Natural killer cell (primary cell): ENCODE data around the gene TSFM. TPM values are rescaled to one million over a fixed set of nuclear protein-coding genes. Genes with fewer than 3 reads are reported as not detected.

Experiments
- ATAC-seq, 3 donors: fragments of 150-1000 bp in 2 of 3; fragments of 200-7000 bp in 1 of 3; cut with Tn5 transposase; 1 replicate in 1 of 3; 2 replicates in 2 of 3; pipeline ENCODE4 v1.10.0; 2021; ENCODE audit warnings: mild to moderate bottlenecking in 2 of 3, moderate library complexity in 2 of 3
- DNase-seq, 2 donors: peaks; one replicate each; pipeline versions ENCODE4 v3.0.0 to v3.0.0-alpha.2; 2013 to 2021; ENCODE audit warnings: mixed read lengths in 1 of 2
- H3K27ac ChIP-seq: one replicate; pipeline ENCODE4 v1.5.1; 2013; ENCODE audit warnings: mild to moderate bottlenecking, low read length
- H3K27me3 ChIP-seq: one replicate; pipeline ENCODE4 v1.6.1; 2013; ENCODE audit warnings: low read length; ENCODE audit not compliant: control insufficient read depth, insufficient read depth
- H3K36me3 ChIP-seq: one replicate; pipeline ENCODE4 v1.6.1; 2013; ENCODE audit warnings: low read length; ENCODE audit not compliant: control insufficient read depth, insufficient read depth
- H3K4me1 ChIP-seq: one replicate; pipeline ENCODE4 v1.6.1; 2013; ENCODE audit warnings: low read length; ENCODE audit not compliant: control insufficient read depth, insufficient read depth
- H3K4me3 ChIP-seq: one replicate; pipeline ENCODE4 v1.5.1; 2013; ENCODE audit warnings: low read length
- H3K9me3 ChIP-seq: one replicate; pipeline ENCODE4 v1.6.1; 2013; ENCODE audit warnings: low read length; ENCODE audit not compliant: control insufficient read depth, insufficient read depth
- H3K27ac Mint-ChIP-seq, 2 donors: one replicate each; pipeline ENCODE4 v1.8.0; 2022; ENCODE audit warnings: mild to moderate bottlenecking in 2 of 2, mixed read lengths in 2 of 2, moderate library complexity in 1 of 2
- H3K27me3 Mint-ChIP-seq, 2 donors: one replicate each; pipeline ENCODE4 v1.8.0; 2022; ENCODE audit warnings: low read depth in 2 of 2, mixed read lengths in 2 of 2
- H3K36me3 Mint-ChIP-seq: one replicate; pipeline ENCODE4 v1.8.0; 2022; ENCODE audit warnings: mixed read lengths
- H3K4me1 Mint-ChIP-seq, 2 donors: one replicate each; pipeline ENCODE4 v1.8.0; 2022; ENCODE audit warnings: mixed read lengths in 2 of 2
- H3K4me3 Mint-ChIP-seq: one replicate; pipeline ENCODE4 v1.8.0; 2022; ENCODE audit warnings: mild to moderate bottlenecking, moderate library complexity, mixed read lengths
- H3K9me3 Mint-ChIP-seq, 2 donors: one replicate each; pipeline ENCODE4 v1.8.0; 2022; ENCODE audit warnings: mixed read lengths in 2 of 2
- CTCF ChIP-seq: fragments of 200-600 bp; IDR thresholded peaks from one replicate; pipeline ENCODE4 v1.8.0; 2022; ENCODE audit warnings: antibody characterized with exemption
- WGBS: methylation state at CpG from one replicate; pipeline ENCODE4 v1.1.7; 2013; ENCODE audit warnings: missing lambda C conversion rate; ENCODE audit not compliant: insufficient coverage; 5-methylcytosine and 5-hydroxymethylcytosine counted together
- intact Hi-C: fragments of 100-400 bp; cut with micrococcal nuclease; formaldehyde crosslinking; loops from one replicate; pipeline ENCODE4 v1.14.2; 2022
- total RNA-seq, 4 donors: library from RNA; stranded (reverse); fragments of 120-200 nt in 1 of 4; gene quantifications; one replicate each; pipeline versions ENCODE4 v1.2.3 to v1.2.4, GENCODE V29; 2013 to 2022

Gene TSFM
- total RNA-seq, 3 donors from 2014 or later (not counting 1 experiment from before 2014, with no cell fraction given) = 17.6 to 19.7 (median 17.7) TPM

DNA sequence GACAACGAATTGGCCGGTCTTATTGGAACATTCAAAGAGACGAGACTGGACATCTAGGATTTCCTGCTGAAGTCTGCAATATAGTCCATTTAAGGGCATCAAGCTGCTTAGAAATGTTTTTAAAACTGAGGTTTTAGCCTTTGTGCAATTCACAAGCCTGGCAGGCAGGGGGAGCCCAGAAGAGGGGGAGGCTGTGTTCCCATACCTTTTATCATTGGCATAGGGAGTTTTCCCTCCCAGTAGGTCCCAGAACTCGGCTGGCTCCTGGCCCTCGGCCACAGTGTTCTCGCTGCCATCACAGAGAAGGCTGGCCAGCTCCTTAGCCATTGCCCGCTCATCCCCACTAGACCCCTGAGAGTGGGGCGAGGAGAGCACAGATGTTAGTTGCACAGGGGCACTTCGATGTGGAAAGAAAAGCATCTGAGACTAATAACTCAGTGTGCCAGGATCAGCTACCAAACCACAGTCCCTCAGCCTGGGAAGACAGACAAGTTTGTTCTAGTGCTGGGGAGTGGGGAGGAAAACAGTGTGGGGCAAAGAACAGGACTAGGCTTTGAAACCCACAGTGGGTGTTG lies 20.8 kb downstream of the TSFM start:
- intact Hi-C loops = loop anchor here (1.0 kb wide), 1 partner anchor 102 kb away; no protein-coding TSS in a partner anchor
- Histone ChIP-seq H3K4me3 (no peak overlapping the region), H3K27ac (no peak overlapping the region), H3K27me3 (no peaks in the 10 kb centered on the region), H3K4me1 (no peaks in the 10 kb centered on the region), H3K9me3 (no peaks in the 10 kb centered on the region), H3K36me3 (peaks cover 29% of the 10 kb centered on the region)
- Mint-ChIP-seq H3K9me3 (no peaks in the 10 kb centered on the region), H3K27ac (no peak overlapping the region), H3K4me1 (peaks cover 0 to 6% of the 10 kb centered on the region in 2 donors), H3K27me3 (no peaks in the 10 kb centered on the region), H3K4me3 (no peak overlapping the region), H3K36me3 (peaks cover 7% of the 10 kb centered on the region)
- TF ChIP-seq CTCF = peak; percentile 63
- ATAC-seq = no peak
- WGBS = 87% methylated on average over 9 of the region's 9 CpGs
- DNase-seq = peak in 1 of 2 donors; percentile 57

DNA sequence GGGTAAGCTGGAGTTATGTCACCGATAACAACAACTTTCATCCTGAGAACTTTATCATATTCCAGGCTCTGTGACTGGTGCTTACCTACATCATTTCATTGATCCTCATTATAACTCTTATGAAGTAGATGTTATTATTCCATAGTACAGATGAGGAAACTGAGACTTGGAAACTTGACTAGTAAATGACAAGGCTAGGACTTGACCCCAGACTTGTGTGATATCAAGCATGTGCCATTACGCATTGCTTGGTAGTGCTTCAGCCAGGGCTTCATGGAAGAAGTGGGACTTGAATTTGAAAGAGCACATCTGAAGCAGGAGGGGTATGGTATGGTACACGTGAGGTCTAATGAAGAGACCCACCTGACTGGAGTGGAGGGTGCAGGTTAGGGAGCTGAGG lies 24.1 kb downstream of the TSFM start:
- H3K4me1 Mint-ChIP-seq = no peaks in the 10 kb centered on the region

DNA sequence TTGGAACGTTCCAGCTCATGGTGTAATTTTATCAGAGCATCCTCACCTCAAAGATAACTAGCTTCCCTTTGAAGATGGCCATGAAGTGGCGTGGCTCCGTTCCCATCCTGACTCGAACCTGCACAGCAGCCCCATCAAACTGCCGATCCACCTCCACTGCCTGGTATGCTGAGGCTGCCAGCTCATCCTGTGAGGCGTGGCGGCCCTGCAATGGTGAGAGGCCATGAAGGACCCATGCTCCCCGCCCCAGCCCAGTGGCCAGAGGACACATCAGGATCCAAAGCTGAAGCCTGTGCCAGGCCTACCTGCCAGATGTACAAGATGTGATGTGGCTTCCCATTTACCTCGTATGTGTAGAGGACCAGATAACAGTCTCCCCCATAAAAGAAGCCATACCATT lies 24.7 kb downstream of the TSFM start:
- peaks cover 6% of the 10 kb centered on the region for H3K36me3 Mint-ChIP-seq
- no peaks in the 10 kb centered on the region for H3K9me3 Mint-ChIP-seq
- Histone ChIP-seq H3K9me3 (no peaks in the 10 kb centered on the region), H3K4me1 (no peaks in the 10 kb centered on the region), H3K27me3 (no peaks in the 10 kb centered on the region), H3K36me3 (peaks cover 17% of the 10 kb centered on the region), H3K27ac (no peak overlapping the region), H3K4me3 (no peak overlapping the region)
- no peak overlapping the region for H3K4me3 Mint-ChIP-seq
- intact Hi-C loops = no loop called here
- TF ChIP-seq CTCF = no peak
- H3K27ac Mint-ChIP-seq = no peak overlapping the region
- WGBS = 92% methylated on average over 9 of the region's 9 CpGs
- no peak for DNase-seq
- H3K4me1 Mint-ChIP-seq = no peaks in the 10 kb centered on the region
- no peaks in the 10 kb centered on the region for H3K27me3 Mint-ChIP-seq
- no peak for ATAC-seq

More for the DNA sequence above, 24.1 kb downstream of the TSFM start:
- H3K9me3 ChIP-seq = no peaks in the 10 kb centered on the region
- Mint-ChIP-seq H3K4me3 (no peak overlapping the region), H3K9me3 (no peaks in the 10 kb centered on the region), H3K27ac (no peak overlapping the region), H3K36me3 (peaks cover 7% of the 10 kb centered on the region), H3K27me3 (no peaks in the 10 kb centered on the region)
- H3K4me3 ChIP-seq = no peak overlapping the region
- no peak for TF ChIP-seq CTCF
- no peaks in the 10 kb centered on the region for H3K27me3 ChIP-seq
- H3K27ac ChIP-seq = no peak overlapping the region
- DNase-seq (no peak), ATAC-seq (no peak)
- WGBS = 96% methylated on average over 2 of the region's 3 CpGs
- intact Hi-C loops = no loop called here
- H3K4me1 ChIP-seq = no peaks in the 10 kb centered on the region
- peaks cover 20% of the 10 kb centered on the region for H3K36me3 ChIP-seq

GRCh38 chr12:57808351-57808750 lies 25.8 kb downstream of the TSFM start:
- Mint-ChIP-seq H3K27me3 (no peaks in the 10 kb centered on the region), H3K4me1 (no peaks in the 10 kb centered on the region), H3K36me3 (no peaks in the 10 kb centered on the region), H3K27ac (no peak overlapping the region), H3K4me3 (no peak overlapping the region), H3K9me3 (no peaks in the 10 kb centered on the region)
- intact Hi-C loops = no loop called here
- peaks cover 8% of the 10 kb centered on the region for H3K36me3 ChIP-seq
- no peak overlapping the region for H3K4me3 ChIP-seq
- H3K4me1 ChIP-seq = no peaks in the 10 kb centered on the region
- DNase-seq = no peak
- H3K9me3 ChIP-seq = no peaks in the 10 kb centered on the region
- H3K27ac ChIP-seq = no peak overlapping the region
- WGBS = 94% methylated on average over 5 of the region's 5 CpGs
- no peak for ATAC-seq
- TF ChIP-seq CTCF = no peak
- H3K27me3 ChIP-seq = no peaks in the 10 kb centered on the region
